GM21528 (cell line): ENCODE results near the gene ISG20L2.

Experiments
- ATAC-seq: cut with Tn5 transposase; IDR thresholded peaks from one replicate; pipeline ENCODE4 v1.9.1; 2021; ENCODE audit warnings: mild to moderate bottlenecking, moderate library complexity; ENCODE audit not compliant: unreplicated experiment, low FRiP score

The ISG20L2 gene

GRCh38 chr1:156708218-156708661, 20.3 kb downstream of the ISG20L2 start:
- ATAC-seq, result no peak

GRCh38 chr1:156707417-156708217, 20.9 kb downstream of the ISG20L2 start:
- no peak for ATAC-seq

- ATAC-seq, result no peak
Observed at GRCh38 chr1:156706657-156707416, 21.7 kb downstream of the ISG20L2 start.

GRCh38 chr1:156705918-156706656, 22.5 kb downstream of the ISG20L2 start:
- ATAC-seq, result no peak

- ATAC-seq, result no peak
Observed at GRCh38 chr1:156705321-156705917, 23.1 kb downstream of the ISG20L2 start, which contains the start of gene CRABP2. Gene CRABP2 (minus strand): TSS chr1:156705583. CDS start chr1:156705446, 137 bp downstream.

- ATAC-seq, result no peak
Observed at GRCh38 chr1:156704930-156705320, 23.6 kb downstream of the ISG20L2 start.

- no peak for ATAC-seq
Observed at GRCh38 chr1:156704166-156704711, 24.3 kb downstream of the ISG20L2 start.

GRCh38 chr1:156703741-156704140, 24.8 kb downstream of the ISG20L2 start:
- no peak for ATAC-seq

- no peak for ATAC-seq
Observed at GRCh38 chr1:156703336-156703735, 25.2 kb downstream of the ISG20L2 start.

GRCh38 chr1:156700736-156701531, 27.6 kb downstream of the ISG20L2 start:
- no peak for ATAC-seq

- ATAC-seq, result no peak
Observed at GRCh38 chr1:156698995-156699394, 29.6 kb downstream of the ISG20L2 start.

- no peak for ATAC-seq
Observed at GRCh38 chr1:156697481-156697880, 31.1 kb downstream of the ISG20L2 start.

GRCh38 chr1:156696755-156697154, 31.8 kb downstream of the ISG20L2 start:
- no peak for ATAC-seq

- no peak for ATAC-seq
Observed at GRCh38 chr1:156694690-156694962, 33.9 kb downstream of the ISG20L2 start.

- ATAC-seq, result no peak
Observed at GRCh38 chr1:156693848-156694689, 34.5 kb downstream of the ISG20L2 start.

GRCh38 chr1:156692925-156693847, 35.4 kb downstream of the ISG20L2 start:
- ATAC-seq, result no peak

- no peak for ATAC-seq
Observed at GRCh38 chr1:156692441-156692924, 36.1 kb downstream of the ISG20L2 start.
